HL-60 (cell line): ENCODE results near the gene UBAP1L.
"Not testable (repeated sequence)": the region's sequence is repeated elsewhere in the genome, so short reads cannot be mapped to it uniquely, and the experiment has no call there.

Experiments used
- GABPA ChIP-seq: IDR thresholded peaks from 2 replicates; pipeline ENCODE4 v1.6.1; 2012; ENCODE audit warnings: low read depth
- POLR2AphosphoS5 ChIP-seq: IDR thresholded peaks from 2 replicates; pipeline ENCODE4 v1.6.1; 2012; ENCODE audit warnings: low read depth
- TF ChIP-seq, protein P1 (sequence below): IDR thresholded peaks from one replicate; pipeline ENCODE4 v1.5.1; 2011; ENCODE audit warnings: low read length, control low read depth, inconsistent platforms; ENCODE audit not compliant: insufficient read depth
- TF ChIP-seq, protein P2 (sequence below): IDR thresholded peaks from 2 replicates; pipeline ENCODE4 v1.6.1; 2012; ENCODE audit warnings: low read depth; ENCODE audit not compliant: insufficient replicate concordance

DNA sequence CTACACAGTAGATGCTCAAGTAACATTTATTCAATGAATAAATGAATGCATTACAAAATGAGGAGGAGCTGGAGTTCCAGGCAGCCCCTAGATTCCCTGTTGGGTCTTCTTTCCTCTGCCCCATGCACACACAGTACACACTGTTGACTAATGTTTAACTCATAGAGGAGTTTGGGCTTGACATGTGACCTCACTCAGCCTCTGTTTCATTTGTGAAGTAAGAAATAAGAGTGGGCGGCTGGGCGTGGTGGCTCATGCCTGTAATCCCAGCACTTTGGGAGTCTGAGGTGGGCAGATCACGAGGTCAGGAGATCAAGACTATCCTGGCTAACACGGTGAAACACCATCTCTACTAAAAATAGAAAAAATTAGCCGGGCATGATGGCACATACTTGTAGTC lies 70.8 kb downstream of the UBAP1L start:
- not testable (repeated sequence) for TF ChIP-seq POLR2AphosphoS5, GABPA
- TF ChIP-seq, protein P1, sequence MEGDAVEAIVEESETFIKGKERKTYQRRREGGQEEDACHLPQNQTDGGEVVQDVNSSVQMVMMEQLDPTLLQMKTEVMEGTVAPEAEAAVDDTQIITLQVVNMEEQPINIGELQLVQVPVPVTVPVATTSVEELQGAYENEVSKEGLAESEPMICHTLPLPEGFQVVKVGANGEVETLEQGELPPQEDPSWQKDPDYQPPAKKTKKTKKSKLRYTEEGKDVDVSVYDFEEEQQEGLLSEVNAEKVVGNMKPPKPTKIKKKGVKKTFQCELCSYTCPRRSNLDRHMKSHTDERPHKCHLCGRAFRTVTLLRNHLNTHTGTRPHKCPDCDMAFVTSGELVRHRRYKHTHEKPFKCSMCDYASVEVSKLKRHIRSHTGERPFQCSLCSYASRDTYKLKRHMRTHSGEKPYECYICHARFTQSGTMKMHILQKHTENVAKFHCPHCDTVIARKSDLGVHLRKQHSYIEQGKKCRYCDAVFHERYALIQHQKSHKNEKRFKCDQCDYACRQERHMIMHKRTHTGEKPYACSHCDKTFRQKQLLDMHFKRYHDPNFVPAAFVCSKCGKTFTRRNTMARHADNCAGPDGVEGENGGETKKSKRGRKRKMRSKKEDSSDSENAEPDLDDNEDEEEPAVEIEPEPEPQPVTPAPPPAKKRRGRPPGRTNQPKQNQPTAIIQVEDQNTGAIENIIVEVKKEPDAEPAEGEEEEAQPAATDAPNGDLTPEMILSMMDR, result not testable (repeated sequence)
- TF ChIP-seq, protein P2, sequence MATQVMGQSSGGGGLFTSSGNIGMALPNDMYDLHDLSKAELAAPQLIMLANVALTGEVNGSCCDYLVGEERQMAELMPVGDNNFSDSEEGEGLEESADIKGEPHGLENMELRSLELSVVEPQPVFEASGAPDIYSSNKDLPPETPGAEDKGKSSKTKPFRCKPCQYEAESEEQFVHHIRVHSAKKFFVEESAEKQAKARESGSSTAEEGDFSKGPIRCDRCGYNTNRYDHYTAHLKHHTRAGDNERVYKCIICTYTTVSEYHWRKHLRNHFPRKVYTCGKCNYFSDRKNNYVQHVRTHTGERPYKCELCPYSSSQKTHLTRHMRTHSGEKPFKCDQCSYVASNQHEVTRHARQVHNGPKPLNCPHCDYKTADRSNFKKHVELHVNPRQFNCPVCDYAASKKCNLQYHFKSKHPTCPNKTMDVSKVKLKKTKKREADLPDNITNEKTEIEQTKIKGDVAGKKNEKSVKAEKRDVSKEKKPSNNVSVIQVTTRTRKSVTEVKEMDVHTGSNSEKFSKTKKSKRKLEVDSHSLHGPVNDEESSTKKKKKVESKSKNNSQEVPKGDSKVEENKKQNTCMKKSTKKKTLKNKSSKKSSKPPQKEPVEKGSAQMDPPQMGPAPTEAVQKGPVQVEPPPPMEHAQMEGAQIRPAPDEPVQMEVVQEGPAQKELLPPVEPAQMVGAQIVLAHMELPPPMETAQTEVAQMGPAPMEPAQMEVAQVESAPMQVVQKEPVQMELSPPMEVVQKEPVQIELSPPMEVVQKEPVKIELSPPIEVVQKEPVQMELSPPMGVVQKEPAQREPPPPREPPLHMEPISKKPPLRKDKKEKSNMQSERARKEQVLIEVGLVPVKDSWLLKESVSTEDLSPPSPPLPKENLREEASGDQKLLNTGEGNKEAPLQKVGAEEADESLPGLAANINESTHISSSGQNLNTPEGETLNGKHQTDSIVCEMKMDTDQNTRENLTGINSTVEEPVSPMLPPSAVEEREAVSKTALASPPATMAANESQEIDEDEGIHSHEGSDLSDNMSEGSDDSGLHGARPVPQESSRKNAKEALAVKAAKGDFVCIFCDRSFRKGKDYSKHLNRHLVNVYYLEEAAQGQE, result not testable (repeated sequence)
